SU-DHL-6 (cell line): ENCODE results near the gene FXYD7.

Source experiments
- H2AFZ ChIP-seq: fragments of 200-600 bp; sonication (generic); 2 replicates; pipeline ENCODE4 v1.6.1; 2014; ENCODE audit warnings: low read depth, mild to moderate bottlenecking, moderate library complexity, mixed read lengths, antibody characterized with exemption, low read length; ENCODE audit not compliant: severe bottlenecking
- H3F3A ChIP-seq: fragments of 200-600 bp; shearing (Covaris generic); 2 replicates; pipeline ENCODE4 v1.6.0; 2016; ENCODE audit warnings: antibody characterized with exemption, mild to moderate bottlenecking; ENCODE audit not compliant: insufficient read depth
- H3K27ac ChIP-seq: fragments of 200-600 bp; sonication (generic); 2 replicates; pipeline ENCODE4 v1.5.1; 2016; ENCODE audit warnings: low read depth, mild to moderate bottlenecking, low read length, moderate library complexity, mixed read lengths
- H3K27me3 ChIP-seq: fragments of 200-600 bp; sonication (generic), shearing (Covaris generic); 2 replicates; pipeline ENCODE4 v1.6.0; 2014; ENCODE audit warnings: mild to moderate bottlenecking, low read length
- H3K36me3 ChIP-seq: fragments of 200-600 bp; sonication (generic); 2 replicates; pipeline ENCODE4 v1.6.1; 2014; ENCODE audit warnings: mild to moderate bottlenecking, low read length, mixed read lengths
- H3K4me2 ChIP-seq: fragments of 300-600, 200-600 bp; shearing (Covaris generic), sonication (generic); 2 replicates; pipeline ENCODE4 v1.6.0; 2014; ENCODE audit warnings: low read length, low read depth, mild to moderate bottlenecking; ENCODE audit not compliant: poor library complexity, severe bottlenecking
- H3K4me3 ChIP-seq: fragments of 200-600 bp; sonication (generic); 2 replicates; pipeline ENCODE4 v1.5.1; 2014; ENCODE audit warnings: antibody characterized with exemption, low read length, mild to moderate bottlenecking, mixed read lengths; ENCODE audit not compliant: insufficient read depth, poor library complexity, severe bottlenecking
- H3K79me2 ChIP-seq: fragments of 200-600 bp; sonication (generic); 2 replicates; pipeline ENCODE4 v1.6.1; 2014; ENCODE audit warnings: mild to moderate bottlenecking, low read length, moderate library complexity; ENCODE audit not compliant: insufficient read depth
- H3K9ac ChIP-seq: fragments of 200-600 bp; sonication (generic); 2 replicates; pipeline ENCODE4 v1.7.0; 2014; ENCODE audit warnings: mild to moderate bottlenecking, low read length
- H3K9me2 ChIP-seq: fragments of 200-600 bp; sonication (generic); replicated peaks from 2 replicates; pipeline ENCODE4 v1.6.1; 2014; ENCODE audit warnings: low read length; ENCODE audit not compliant: insufficient read depth
- H3K9me3 ChIP-seq: fragments of 200-600 bp; sonication (generic); 2 replicates; pipeline ENCODE4 v1.6.1; 2014; ENCODE audit warnings: low read length, mixed read lengths; ENCODE audit not compliant: insufficient read depth
- H4K20me1 ChIP-seq: fragments of 200-600 bp; sonication (generic); 2 replicates; pipeline ENCODE4 v1.6.1; 2014; ENCODE audit warnings: low read depth, mild to moderate bottlenecking, antibody characterized with exemption, low read length, moderate library complexity, mixed read lengths
- CTCF ChIP-seq: fragments of 200-600 bp; sonication (generic); IDR thresholded peaks from one replicate; pipeline ENCODE4 v1.5.1; 2017; ENCODE audit warnings: antibody characterized with exemption, mild to moderate bottlenecking, low read length, moderate library complexity; ENCODE audit not compliant: insufficient read depth, poor library complexity, severe bottlenecking
- EZH2phosphoT487 ChIP-seq: fragments of 200-600 bp; sonication (generic), shearing (Covaris generic); conservative IDR thresholded peaks from 2 replicates; pipeline ENCODE4 v1.6.1; 2018; ENCODE audit warnings: mild to moderate bottlenecking, antibody characterized with exemption, low read length, moderate library complexity, mixed read lengths

FXYD7 gene

GRCh38 chr19:35167251-35168119 is 24.4 kb downstream of the FXYD7 start:
- no peaks in the 10 kb centered on the region for H3K79me2 ChIP-seq
- no peak overlapping the region for H2AFZ ChIP-seq
- H3K27ac ChIP-seq, result peak overlapping the region; percentile 24; the same call in 1 of the 2 replicates
- no peaks in the 10 kb centered on the region for H3F3A ChIP-seq
- H3K9me3 ChIP-seq, result peaks cover 6% of the 10 kb centered on the region; the same call in 1 of the 2 replicates
- H3K27me3 ChIP-seq, result no peaks in the 10 kb centered on the region
- H3K4me3 ChIP-seq, result no peak overlapping the region
- H3K36me3 ChIP-seq, result peaks cover 26% of the 10 kb centered on the region
- TF ChIP-seq EZH2phosphoT487 (no peak), CTCF (no peak)
- H3K9me2 ChIP-seq, result no peaks in the 10 kb centered on the region
- no peak overlapping the region for H3K4me2 ChIP-seq
- no peak overlapping the region for H3K9ac ChIP-seq
- no peaks in the 10 kb centered on the region for H4K20me1 ChIP-seq

- no peak overlapping the region for H3K4me2 ChIP-seq
- H3K4me3 ChIP-seq, result no peak overlapping the region
- no peaks in the 10 kb centered on the region for H3F3A ChIP-seq
- no peak overlapping the region for H2AFZ ChIP-seq
- H3K9me2 ChIP-seq, result no peaks in the 10 kb centered on the region
- H3K9ac ChIP-seq, result no peak overlapping the region
- H4K20me1 ChIP-seq, result no peaks in the 10 kb centered on the region
- peaks cover 6% of the 10 kb centered on the region; the same call in 1 of the 2 replicates for H3K9me3 ChIP-seq
- TF ChIP-seq EZH2phosphoT487 (no peak), CTCF (no peak)
- H3K27ac ChIP-seq, result no peak overlapping the region
- H3K36me3 ChIP-seq, result peaks cover 26% of the 10 kb centered on the region
- H3K27me3 ChIP-seq, result no peaks in the 10 kb centered on the region
- no peaks in the 10 kb centered on the region for H3K79me2 ChIP-seq
Measured at GRCh38 chr19:35168196-35168595, 25.1 kb downstream of the FXYD7 start.

- H3K4me2 ChIP-seq, result no peak overlapping the region
- no peaks in the 10 kb centered on the region for H3K9me2 ChIP-seq
- peaks cover 20% of the 10 kb centered on the region for H3K36me3 ChIP-seq
- H3K4me3 ChIP-seq, result no peak overlapping the region
- H3K27me3 ChIP-seq, result no peaks in the 10 kb centered on the region
- no peak overlapping the region for H3K27ac ChIP-seq
- no peak overlapping the region for H2AFZ ChIP-seq
- H3K79me2 ChIP-seq, result no peaks in the 10 kb centered on the region
- TF ChIP-seq EZH2phosphoT487 (no peak), CTCF (no peak)
- no peaks in the 10 kb centered on the region for H4K20me1 ChIP-seq
- H3K9ac ChIP-seq, result no peak overlapping the region
- H3F3A ChIP-seq, result no peaks in the 10 kb centered on the region
- H3K9me3 ChIP-seq, result peaks cover 1% of the 10 kb centered on the region; the same call in 1 of the 2 replicates
Measured at GRCh38 chr19:35169221-35169995, 26.4 kb downstream of the FXYD7 start.
